IMR-90 (cell line): ENCODE data around the gene PKIG. TPM values are rescaled to one million over a fixed set of nuclear protein-coding genes. Genes with fewer than 3 reads are reported as not detected.
A peak's percentile ranks its signal among the peaks of the same experiment; 100 is the strongest.

ENCODE experiments used
- ATAC-seq: fragments of 200-7000 bp; cut with Tn5 transposase; 2 replicates; pipeline ENCODE4 v1.9.1; 2020; ENCODE audit warnings: low read depth, mild to moderate bottlenecking, moderate library complexity
- BruUV-seq: library from RNA; stranded (reverse); fragments of 400-500 nt; replicated peaks from 2 replicates; lab custom pipeline; 2021; lab: Mats Ljungman, UMichigan
- CTCF ChIA-PET: fragments of 300-600 bp; formaldehyde crosslinking; extraction: SDS; loops from one replicate; lab custom pipeline; 2021; ENCODE audit warnings: antibody characterized with exemption; lab: Yijun Ruan, JAX
- POLR2A ChIA-PET: fragments of 300-600 bp; sonication (Branson Sonifier 250); formaldehyde crosslinking; loops from one replicate; lab custom pipeline; 2022; ENCODE audit warnings: antibody characterized with exemption; ENCODE audit not compliant: unreplicated experiment; lab: Charles Lee
- DNase-seq: peaks from one replicate; pipeline ENCODE4 v3.0.0; 2013
- H2AFZ ChIP-seq: replicated peaks from 2 replicates; pipeline ENCODE3; 2013; ENCODE audit warnings: low read length, mild to moderate bottlenecking; ENCODE audit not compliant: poor library complexity
- H2AK5ac ChIP-seq: 2 replicates; pipeline ENCODE4 v1.6.1; 2013; ENCODE audit warnings: low read depth, low read length, inconsistent platforms
- H2AK9ac ChIP-seq: replicated peaks from 2 replicates; pipeline ENCODE3; 2013; ENCODE audit warnings: mild to moderate bottlenecking, low read depth, low read length, moderate library complexity; ENCODE audit not compliant: poor library complexity
- H2BK120ac ChIP-seq: 2 replicates; pipeline ENCODE4 v1.6.1; 2013; ENCODE audit warnings: low read depth, low read length, inconsistent platforms
- H2BK15ac ChIP-seq: 3 replicates; pipeline ENCODE4 v1.6.1; 2013; ENCODE audit warnings: low read depth, low read length, inconsistent platforms
- H2BK20ac ChIP-seq: 2 replicates; pipeline ENCODE4 v1.6.1; 2013; ENCODE audit warnings: low read depth, mild to moderate bottlenecking, inconsistent platforms, low read length, moderate library complexity
- H2BK5ac ChIP-seq: 2 replicates; pipeline ENCODE4 v1.6.1; 2013; ENCODE audit warnings: mild to moderate bottlenecking, low read depth, low read length, inconsistent platforms; ENCODE audit not compliant: poor library complexity, severe bottlenecking
- H3K14ac ChIP-seq: replicated peaks from 2 replicates; pipeline ENCODE4 v1.6.1; 2013; ENCODE audit warnings: low read depth, low read length, inconsistent platforms
- H3K18ac ChIP-seq: 2 replicates; pipeline ENCODE4 v1.6.1; 2013; ENCODE audit warnings: low read depth, low read length, control low read depth
- H3K23ac ChIP-seq: 2 replicates; pipeline ENCODE4 v1.6.1; 2013; ENCODE audit warnings: low read depth, low read length, inconsistent platforms
- H3K27ac ChIP-seq: 2 replicates; pipeline ENCODE4 v1.5.1; 2013; ENCODE audit warnings: mild to moderate bottlenecking, control low read depth, low read length; ENCODE audit not compliant: insufficient read depth
- H3K27me3 ChIP-seq: 2 replicates; pipeline ENCODE4 v1.6.1; 2013; ENCODE audit warnings: low read length; ENCODE audit not compliant: control insufficient read depth, insufficient read depth
- H3K36me3 ChIP-seq: 2 replicates; pipeline ENCODE4 v1.6.1; 2013; ENCODE audit warnings: low read length, mixed read lengths; ENCODE audit not compliant: control insufficient read depth, insufficient read depth
- H3K4ac ChIP-seq: 2 replicates; pipeline ENCODE4 v1.6.1; 2013; ENCODE audit warnings: low read depth, low read length, inconsistent platforms
- H3K4me1 ChIP-seq: 2 replicates; pipeline ENCODE4 v1.6.1; 2013; ENCODE audit warnings: low read length, mixed read lengths; ENCODE audit not compliant: control insufficient read depth, insufficient read depth
- H3K4me2 ChIP-seq: 2 replicates; pipeline ENCODE4 v1.6.1; 2013; ENCODE audit warnings: low read depth, mild to moderate bottlenecking, control low read depth, low read length, moderate library complexity
- H3K4me3 ChIP-seq: 2 replicates; pipeline ENCODE4 v1.5.1; 2013; ENCODE audit warnings: low read depth, mild to moderate bottlenecking, control low read depth, low read length, moderate library complexity; ENCODE audit not compliant: insufficient read depth
- H3K56ac ChIP-seq: 2 replicates; pipeline ENCODE4 v1.6.1; 2013; ENCODE audit warnings: low read length, inconsistent platforms; ENCODE audit not compliant: insufficient read depth; ENCODE audit errors: extremely low read depth
- H3K79me1 ChIP-seq, 2 experiments: 2 replicates each; pipeline ENCODE4 v1.6.1; 2013; ENCODE audit warnings: low read length in 2 of 2, inconsistent platforms in 1 of 2, low read depth in 1 of 2
- H3K9ac ChIP-seq: 2 replicates; pipeline ENCODE4 v1.6.1; 2013; ENCODE audit warnings: low read depth, low read length, control low read depth
- H3K9me1 ChIP-seq: 2 replicates; pipeline ENCODE4 v1.6.1; 2013; ENCODE audit warnings: low read length, inconsistent platforms; ENCODE audit not compliant: insufficient read depth
- H3K9me3 ChIP-seq: 2 replicates; pipeline ENCODE4 v1.6.1; 2013; ENCODE audit warnings: low read length; ENCODE audit not compliant: control insufficient read depth, insufficient read depth
- H4K20me1 ChIP-seq: 2 replicates; pipeline ENCODE4 v1.6.1; 2013; ENCODE audit warnings: low read length, inconsistent platforms; ENCODE audit not compliant: insufficient read depth
- H4K5ac ChIP-seq: 2 replicates; pipeline ENCODE4 v1.6.1; 2013; ENCODE audit warnings: mild to moderate bottlenecking, low read depth, low read length, control low read depth
- H4K8ac ChIP-seq, 2 experiments: 2 replicates each; pipeline ENCODE4 v1.6.1; 2013; ENCODE audit warnings: low read depth in 2 of 2, low read length in 2 of 2, control low read depth in 1 of 2, inconsistent platforms in 1 of 2
- H4K91ac ChIP-seq: 2 replicates; pipeline ENCODE4 v1.6.1; 2013; ENCODE audit warnings: low read depth, low read length, inconsistent platforms; ENCODE audit not compliant: insufficient read depth
- FOS ChIP-seq: fragments of 150-350 bp; IDR thresholded peaks from 2 replicates; pipeline ENCODE4 v1.6.1; 2016; ENCODE audit warnings: low read depth, low read length
- MXI1 ChIP-seq: IDR thresholded peaks from 2 replicates; pipeline ENCODE4 v1.6.1; 2012; ENCODE audit warnings: low read depth, mild to moderate bottlenecking, low read length, moderate library complexity, borderline replicate concordance
- WGBS, 2 experiments: methylation state at CpG; one replicate each; pipeline versions ENCODE4 v1.1.5 to v1.1.7; 2013; ENCODE audit warnings: missing lambda C conversion rate in 2 of 2; ENCODE audit not compliant: insufficient read length in 1 of 2; ENCODE audit errors: extremely low coverage in 2 of 2; 5-methylcytosine and 5-hydroxymethylcytosine counted together
- dilution Hi-C: fragments of 300-500 bp; cut with HindIII; formaldehyde crosslinking; loops from one replicate; pipeline ENCODE4 v1.14.3; 2018; ENCODE audit warnings: low sequenced_read_pairs; ENCODE audit not compliant: unreplicated experiment
- in situ Hi-C: fragments of 300-500 bp; cut with MboI; formaldehyde crosslinking; loops from 3 replicates; pipeline ENCODE4 v1.14.3; 2019; ENCODE audit warnings: low sequenced_read_pairs, inconsistent platforms, mixed read lengths
- intact Hi-C: fragments of 100-400 bp; cut with micrococcal nuclease; formaldehyde crosslinking; loops from 2 replicates; pipeline ENCODE4 v1.10.0; 2022
- polyA plus RNA-seq, 3 experiments: library from polyadenylated mRNA; depleted of rRNA; stranded (reverse); fragments of >200 nt; gene quantifications; 2 replicates each; pipeline ENCODE4 v1.2.3, GENCODE V29; 2012; ENCODE audit warnings: low replicate concordance in 1 of 3
- total RNA-seq: library from RNA; depleted of rRNA; stranded (reverse); fragments of >200 nt; gene quantifications from 2 replicates; pipeline ENCODE4 v1.2.3, GENCODE V29; 2012

Gene PKIG
- total and polyA plus RNA-seq, 2 of the 4 experiments (the other 2 are of a cell fraction) = 78.3 to 89.6 TPM

DNA sequence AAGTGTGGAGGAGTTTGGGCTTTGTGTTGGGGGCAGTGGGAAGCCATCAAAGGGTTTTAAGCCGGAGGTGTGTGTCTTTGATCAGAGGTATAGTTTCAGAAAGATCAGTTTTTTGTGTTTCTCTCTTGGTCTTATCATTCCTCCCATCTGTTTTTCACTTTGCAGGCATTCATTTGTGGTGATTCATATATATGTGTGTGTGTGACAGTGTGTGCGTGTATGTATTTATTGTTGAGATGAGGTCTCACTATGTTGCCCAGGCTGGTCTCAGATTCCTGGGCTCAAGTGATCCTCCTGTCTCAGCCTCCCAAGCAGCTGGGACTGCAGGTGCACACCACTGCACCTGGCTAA lies 49.4 kb upstream of the PKIG start:
- Histone ChIP-seq H3K27me3 (no peaks in the 10 kb centered on the region), H2AK5ac (no peak overlapping the region; the same call in 1 of the 2 replicates), H3K4me3 (no peak overlapping the region), H3K4me1 (peaks cover 3% of the 10 kb centered on the region), H3K23ac (no peak overlapping the region; the same call in 1 of the 2 replicates), H2AK9ac (peak overlapping the region; percentile 35), H2BK15ac (no peak overlapping the region), H4K8ac (no peak overlapping the region; a peak in 1 of 4 replicates), H3K4ac (peak overlapping the region; percentile 38; the same call in 1 of the 2 replicates), H4K5ac (no peak overlapping the region), H3K9ac (no peak overlapping the region), H3K79me1 (peaks cover 15 to 21% of the 10 kb centered on the region in 2 experiments), H3K18ac (no peak overlapping the region), H2AFZ (no peak overlapping the region), H2BK5ac (no peak overlapping the region), H3K9me3 (no peaks in the 10 kb centered on the region), H2BK20ac (no peak overlapping the region), H3K9me1 (0 out of 2 replicates have a peak, but pooled peaks cover 6% of the 10 kb centered on the region), H4K20me1 (no peaks in the 10 kb centered on the region), H4K91ac (no peak overlapping the region), H3K56ac (no peak overlapping the region), H3K36me3 (no peaks in the 10 kb centered on the region), H3K27ac (no peak overlapping the region), H3K14ac (no peak overlapping the region), H2BK120ac (peak overlapping the region; percentile 28), H3K4me2 (peak overlapping the region; percentile 83)
- intact Hi-C loops = loop anchor here (5.0 kb wide), 2 partner anchors 39 to 199 kb away; no protein-coding TSS in a partner anchor
- ATAC-seq (no peak), DNase-seq (peak; percentile 58)
- dilution Hi-C loops = no loop called here
- no TSS peak for BruUV-seq
- ChIA-PET CTCF (no interaction called here), POLR2A (no interaction called here)
- no CpG with 5 or more reads among the region's 2 CpGs for WGBS, 2 experiments
- TF ChIP-seq MXI1 (no peak), FOS (peak; percentile 9; the same call in 1 of the 2 replicates)
- in situ Hi-C loops = loop anchor here (10.0 kb wide), 1 partner anchor 72 kb away; no protein-coding TSS in a partner anchor
